Measurements from ENCODE around the gene FSTL3. TPM values are rescaled to one million over a fixed set of nuclear protein-coding genes. Genes with fewer than 3 reads are reported as not detected.

The FSTL3 gene
- polyA plus RNA-seq, 1 of the 3 experiments (the other 2 are of a cell fraction) = 64.4 TPM

DNA sequence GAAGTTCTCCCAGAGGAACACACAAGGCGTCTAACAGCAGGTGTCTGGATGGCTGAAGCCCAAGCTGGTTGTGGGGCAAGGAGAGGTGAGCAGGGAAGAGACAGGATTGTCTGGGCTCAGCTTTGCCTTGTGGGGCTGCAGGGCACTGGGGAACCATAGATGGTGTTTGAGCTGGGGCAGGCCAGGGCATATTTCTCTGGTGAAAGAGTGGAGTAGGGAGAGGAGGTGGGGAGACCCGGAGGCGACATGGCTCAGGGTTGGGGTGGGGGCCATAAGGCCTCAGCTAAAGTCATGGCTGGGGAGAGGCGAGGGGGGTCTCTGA, 27.1 kb downstream of the FSTL3 start (continued):
- TF ChIP-seq, protein P1, sequence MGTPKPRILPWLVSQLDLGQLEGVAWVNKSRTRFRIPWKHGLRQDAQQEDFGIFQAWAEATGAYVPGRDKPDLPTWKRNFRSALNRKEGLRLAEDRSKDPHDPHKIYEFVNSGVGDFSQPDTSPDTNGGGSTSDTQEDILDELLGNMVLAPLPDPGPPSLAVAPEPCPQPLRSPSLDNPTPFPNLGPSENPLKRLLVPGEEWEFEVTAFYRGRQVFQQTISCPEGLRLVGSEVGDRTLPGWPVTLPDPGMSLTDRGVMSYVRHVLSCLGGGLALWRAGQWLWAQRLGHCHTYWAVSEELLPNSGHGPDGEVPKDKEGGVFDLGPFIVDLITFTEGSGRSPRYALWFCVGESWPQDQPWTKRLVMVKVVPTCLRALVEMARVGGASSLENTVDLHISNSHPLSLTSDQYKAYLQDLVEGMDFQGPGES (IDR thresholded peaks at IDR 0.05; ENCODE audit: low read depth, low read length) = no peak
- TF ChIP-seq EZH2phosphoT487 (IDR thresholded peaks at IDR 0.05; ENCODE audit: borderline replicate concordance, low read depth) = no peak
- TF ChIP-seq EP300 (IDR thresholded peaks at IDR 0.05; ENCODE audit: borderline replicate concordance in 1 of 2, low read depth in 1 of 2, low read length in 1 of 2) = no peak
- TF ChIP-seq, protein P2, sequence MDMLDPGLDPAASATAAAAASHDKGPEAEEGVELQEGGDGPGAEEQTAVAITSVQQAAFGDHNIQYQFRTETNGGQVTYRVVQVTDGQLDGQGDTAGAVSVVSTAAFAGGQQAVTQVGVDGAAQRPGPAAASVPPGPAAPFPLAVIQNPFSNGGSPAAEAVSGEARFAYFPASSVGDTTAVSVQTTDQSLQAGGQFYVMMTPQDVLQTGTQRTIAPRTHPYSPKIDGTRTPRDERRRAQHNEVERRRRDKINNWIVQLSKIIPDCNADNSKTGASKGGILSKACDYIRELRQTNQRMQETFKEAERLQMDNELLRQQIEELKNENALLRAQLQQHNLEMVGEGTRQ (IDR thresholded peaks at IDR 0.05; ENCODE audit: borderline replicate concordance, low read depth, low read length) = no peak
- TF ChIP-seq, protein P3, sequence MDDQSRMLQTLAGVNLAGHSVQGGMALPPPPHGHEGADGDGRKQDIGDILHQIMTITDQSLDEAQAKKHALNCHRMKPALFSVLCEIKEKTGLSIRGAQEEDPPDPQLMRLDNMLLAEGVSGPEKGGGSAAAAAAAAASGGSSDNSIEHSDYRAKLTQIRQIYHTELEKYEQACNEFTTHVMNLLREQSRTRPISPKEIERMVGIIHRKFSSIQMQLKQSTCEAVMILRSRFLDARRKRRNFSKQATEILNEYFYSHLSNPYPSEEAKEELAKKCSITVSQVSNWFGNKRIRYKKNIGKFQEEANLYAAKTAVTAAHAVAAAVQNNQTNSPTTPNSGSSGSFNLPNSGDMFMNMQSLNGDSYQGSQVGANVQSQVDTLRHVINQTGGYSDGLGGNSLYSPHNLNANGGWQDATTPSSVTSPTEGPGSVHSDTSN (IDR thresholded peaks at IDR 0.05) = no peak
- TF ChIP-seq FOXM1 (IDR thresholded peaks at IDR 0.05; ENCODE audit: low read depth) = no peak

DNA sequence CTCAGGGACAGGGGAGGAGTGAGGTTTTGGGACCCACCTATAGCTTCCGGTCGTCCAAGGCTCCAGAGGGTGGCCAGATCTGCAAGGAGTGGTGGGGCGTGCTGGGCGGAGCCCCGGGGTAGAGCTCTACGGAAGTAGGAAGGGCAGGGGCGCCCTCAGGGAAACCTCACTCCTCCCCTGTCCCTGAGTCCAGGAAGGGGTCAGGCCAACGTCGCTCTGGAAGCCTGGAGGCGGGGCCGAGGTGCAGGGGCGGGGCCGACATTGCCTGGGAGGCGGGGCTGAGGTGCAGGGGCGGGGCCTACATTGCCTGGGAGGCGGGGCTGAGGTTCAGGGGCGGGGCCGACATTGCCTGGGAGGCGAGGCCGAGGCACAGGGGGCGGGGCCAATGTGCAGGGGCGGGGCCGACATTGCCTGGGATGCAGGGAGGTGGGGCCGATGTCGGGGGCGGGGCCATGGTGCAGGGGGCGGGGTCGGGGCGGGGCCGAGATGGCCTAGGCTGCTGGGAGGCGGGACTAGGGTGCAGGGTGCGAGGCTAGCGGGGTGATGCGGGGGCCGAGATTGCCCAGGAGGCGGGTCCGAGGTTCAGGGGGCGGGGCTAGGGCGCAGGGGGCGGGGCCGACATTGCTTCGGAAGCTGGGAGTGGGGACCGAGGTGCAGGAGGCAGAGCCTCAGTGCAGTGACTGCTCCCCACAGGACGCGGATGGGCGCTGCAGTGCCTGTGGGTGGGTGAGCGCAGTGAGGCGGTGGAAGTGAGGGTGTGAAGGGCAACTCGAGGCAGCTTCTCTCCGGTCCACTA, 27.7 kb downstream of the FSTL3 start:
- CTCF ChIA-PET = interaction anchor here (1.8 to 4.3 kb wide), 2 partner anchors 25 to 30 kb away, joined by 8 to 27 read pairs; no protein-coding TSS in a partner anchor
- no peak overlapping the region for H3K27ac ChIP-seq (ENCODE audit: low read depth in 2 of 2, low read length in 1 of 2)
- H4K20me1 ChIP-seq (ENCODE audit: insufficient read depth) = no peaks in the 10 kb centered on the region
- no peak overlapping the region for H2AFZ ChIP-seq (ENCODE audit: low read depth)
- WGBS (ENCODE audit: low lambda C conversion rate) = 16% methylated on average over 13 of the region's 50 CpGs
- H3K9me2 ChIP-seq = no peaks in the 10 kb centered on the region
- TF ChIP-seq RFX5 (IDR thresholded peaks at IDR 0.05; ENCODE audit: low read length) = no peak
- TF ChIP-seq NFIC (IDR thresholded peaks at IDR 0.05; ENCODE audit: borderline replicate concordance) = no peak
- TF ChIP-seq, protein P1 (IDR thresholded peaks at IDR 0.05; ENCODE audit: low read depth, low read length) = no peak
- TF ChIP-seq POLR2AphosphoS5 (IDR thresholded peaks at IDR 0.05; ENCODE audit: low read depth, low read length) = no peak
- no peak overlapping the region for H3K9ac ChIP-seq
- no peaks in the 10 kb centered on the region for H3K36me3 ChIP-seq (replicated peaks in 1 of 2; ENCODE audit: control insufficient read depth in 1 of 2, insufficient read depth in 2 of 2, low read length in 1 of 2)
- H3K79me2 ChIP-seq (ENCODE audit: insufficient read depth) = no peaks in the 10 kb centered on the region
- peaks cover 7% of the 10 kb centered on the region for H3F3A ChIP-seq (replicated peaks; ENCODE audit: insufficient read depth)
- H3K4me3 ChIP-seq (ENCODE audit: low read depth in 2 of 2, low read length in 1 of 2) = peak overlapping the region in 1 of 2 experiments; percentile 13; a peak in 2 of 4 replicates
- H3K9me3 ChIP-seq = no peaks in the 10 kb centered on the region
- no peaks in the 10 kb centered on the region for H3K27me3 ChIP-seq (ENCODE audit: insufficient read depth)
- peak; percentile 97 for DNase-seq
- 0 out of 2 replicates have a peak overlapping the region, but pooled peaks have one; percentile 33 for H3K4me2 ChIP-seq
- H3K4me1 ChIP-seq (ENCODE audit: control insufficient read depth in 1 of 2, insufficient read depth in 2 of 2, low read depth in 1 of 2, low read length in 1 of 2) = peaks cover 0 to 9% of the 10 kb centered on the region in 2 experiments; a peak in 1 of 4 replicates
- POLR2A ChIA-PET = interaction anchor here (0.7 to 2.1 kb wide), 2 partner anchors 24 to 40 kb away, joined by 3 to 6 read pairs; no protein-coding TSS in a partner anchor
